ENCODE data around the gene SENP3.

SENP3 gene

DNA sequence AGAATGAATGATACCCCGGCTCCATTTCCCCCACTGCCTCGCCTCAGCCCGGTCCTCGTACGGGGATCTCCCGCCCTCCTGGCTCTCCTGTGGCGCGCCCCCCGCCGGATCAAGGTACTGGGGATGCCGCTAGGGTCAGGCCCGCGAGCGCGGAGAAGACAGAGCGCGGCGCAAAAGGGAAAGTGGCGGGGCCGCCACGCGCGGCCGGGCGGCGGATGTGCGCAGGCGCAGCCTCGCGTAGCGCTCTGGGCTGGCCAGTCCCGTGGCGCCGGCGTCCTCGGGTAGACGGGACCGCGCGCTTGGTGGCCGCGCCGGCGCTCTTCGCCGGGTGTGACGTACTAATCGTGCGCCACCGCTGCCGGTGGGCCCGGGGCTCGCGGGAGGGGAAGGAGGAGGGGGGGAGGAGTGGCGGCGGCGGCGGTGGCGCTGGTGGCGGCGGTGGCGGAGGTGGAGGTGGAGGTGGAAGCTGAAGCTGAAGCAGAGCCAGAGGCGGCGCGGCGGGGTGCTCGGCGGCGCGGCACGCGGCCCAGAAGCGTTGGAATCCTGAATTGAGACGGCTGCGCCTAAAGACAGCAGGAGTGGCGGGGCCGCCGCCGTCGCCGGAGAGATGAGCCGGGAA, at the start of gene SENP3:
Gene SENP3, plus strand, starts transcription at position 331 of the 619 bp plus-strand sequence. CDS start 1,158 bp downstream, outside the sequence.
- FAIRE-seq (peak; percentile 87), DNase-seq (ENCODE audit: extremely low spot score, insufficient read length, low read depth) (peak; percentile 97)

DNA sequence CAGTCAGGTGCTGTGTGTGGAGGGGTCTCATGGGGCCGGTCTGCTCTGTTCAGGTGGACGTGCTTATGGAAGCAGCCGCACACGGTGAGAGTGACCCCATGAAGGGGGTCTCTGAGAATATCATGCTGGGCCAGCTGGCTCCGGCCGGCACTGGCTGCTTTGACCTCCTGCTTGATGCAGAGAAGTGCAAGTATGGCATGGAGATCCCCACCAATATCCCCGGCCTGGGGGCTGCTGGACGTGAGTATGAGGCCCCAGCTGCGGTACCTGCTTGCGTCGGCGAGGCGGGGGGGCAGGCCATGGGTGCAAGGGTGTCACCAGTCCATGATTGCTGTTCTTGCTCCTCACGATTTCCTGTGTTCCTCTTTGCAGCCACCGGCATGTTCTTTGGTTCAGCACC, 49.6 kb upstream of the SENP3 start:
- no peak for DNase-seq (ENCODE audit: extremely low spot score, insufficient read length, low read depth)
- no peak for FAIRE-seq

DNA sequence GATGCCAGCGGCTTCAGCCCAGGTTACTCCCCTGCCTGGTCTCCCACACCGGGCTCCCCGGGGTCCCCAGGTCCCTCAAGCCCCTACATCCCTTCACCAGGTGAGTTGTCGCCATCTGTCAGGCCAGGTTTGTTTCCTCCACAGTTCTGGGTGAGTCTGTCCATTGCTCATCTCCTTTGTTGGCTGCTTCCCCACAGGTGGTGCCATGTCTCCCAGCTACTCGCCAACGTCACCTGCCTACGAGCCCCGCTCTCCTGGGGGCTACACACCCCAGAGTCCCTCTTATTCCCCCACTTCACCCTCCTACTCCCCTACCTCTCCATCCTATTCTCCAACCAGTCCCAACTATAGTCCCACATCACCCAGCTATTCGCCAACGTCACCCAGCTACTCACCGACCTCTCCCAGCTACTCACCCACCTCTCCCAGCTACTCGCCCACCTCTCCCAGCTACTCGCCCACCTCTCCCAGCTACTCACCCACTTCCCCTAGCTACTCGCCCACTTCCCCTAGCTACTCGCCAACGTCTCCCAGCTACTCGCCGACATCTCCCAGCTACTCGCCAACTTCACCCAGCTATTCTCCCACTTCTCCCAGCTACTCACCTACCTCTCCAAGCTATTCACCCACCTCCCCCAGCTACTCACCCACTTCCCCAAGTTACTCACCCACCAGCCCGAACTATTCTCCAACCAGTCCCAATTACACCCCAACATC, 48.7 kb upstream of the SENP3 start:
- DNase-seq (ENCODE audit: extremely low spot score, insufficient read length, low read depth) (no peak), FAIRE-seq (no peak)

DNA sequence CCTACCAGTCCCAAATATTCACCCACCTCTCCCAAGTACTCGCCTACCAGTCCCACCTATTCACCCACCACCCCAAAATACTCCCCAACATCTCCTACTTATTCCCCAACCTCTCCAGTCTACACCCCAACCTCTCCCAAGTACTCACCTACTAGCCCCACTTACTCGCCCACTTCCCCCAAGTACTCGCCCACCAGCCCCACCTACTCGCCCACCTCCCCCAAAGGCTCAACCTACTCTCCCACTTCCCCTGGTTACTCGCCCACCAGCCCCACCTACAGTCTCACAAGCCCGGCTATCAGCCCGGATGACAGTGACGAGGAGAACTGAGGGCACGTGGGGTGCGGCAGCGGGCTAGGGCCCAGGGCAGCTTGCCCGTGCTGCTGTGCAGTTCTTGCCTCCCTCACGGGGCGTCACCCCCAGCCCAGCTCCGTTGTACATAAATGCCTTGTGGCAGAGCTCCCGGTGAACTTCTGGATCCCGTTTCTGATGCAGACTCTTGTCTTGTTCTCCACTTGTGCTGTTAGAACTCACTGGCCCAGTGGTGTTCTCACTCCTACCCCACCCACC, 47.8 kb upstream of the SENP3 start:
- FAIRE-seq: no peak
- no peak for DNase-seq (ENCODE audit: extremely low spot score, insufficient read length, low read depth)

DNA sequence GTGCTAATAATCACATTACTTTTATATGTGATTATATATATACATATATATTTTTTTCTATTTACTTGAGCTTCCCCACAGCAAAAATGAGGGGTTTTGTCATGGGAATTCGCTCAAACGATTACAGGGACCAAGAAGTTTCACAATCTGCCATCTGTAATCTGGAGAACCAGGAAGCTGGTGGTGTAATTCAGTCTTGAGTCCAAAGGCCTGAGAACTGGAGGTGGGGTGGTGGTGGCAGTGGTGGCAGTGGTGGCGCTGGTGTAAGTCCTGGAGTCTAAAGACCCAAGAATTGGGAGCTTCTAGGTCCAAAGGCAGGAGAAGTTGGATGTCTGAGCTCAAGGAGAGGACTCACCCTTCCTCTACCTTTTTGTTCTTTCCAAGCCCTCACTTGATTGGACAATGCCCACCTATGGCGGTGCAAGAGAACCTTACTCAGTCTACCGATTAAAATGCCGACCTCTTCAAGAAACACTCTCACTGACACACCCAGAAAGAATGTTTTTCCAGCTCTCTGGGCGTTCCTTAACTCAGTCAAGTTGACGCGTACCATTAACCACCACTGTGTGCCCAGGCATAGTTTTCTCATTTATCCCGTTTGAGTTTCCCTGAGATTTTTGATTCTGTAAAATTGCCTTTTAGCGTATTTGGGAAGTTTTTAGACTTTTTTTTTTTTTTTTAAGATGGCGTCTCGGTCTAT, 45.7 kb upstream of the SENP3 start:
- DNase-seq (ENCODE audit: extremely low spot score, insufficient read length, low read depth) (no peak), FAIRE-seq (no peak)

DNA sequence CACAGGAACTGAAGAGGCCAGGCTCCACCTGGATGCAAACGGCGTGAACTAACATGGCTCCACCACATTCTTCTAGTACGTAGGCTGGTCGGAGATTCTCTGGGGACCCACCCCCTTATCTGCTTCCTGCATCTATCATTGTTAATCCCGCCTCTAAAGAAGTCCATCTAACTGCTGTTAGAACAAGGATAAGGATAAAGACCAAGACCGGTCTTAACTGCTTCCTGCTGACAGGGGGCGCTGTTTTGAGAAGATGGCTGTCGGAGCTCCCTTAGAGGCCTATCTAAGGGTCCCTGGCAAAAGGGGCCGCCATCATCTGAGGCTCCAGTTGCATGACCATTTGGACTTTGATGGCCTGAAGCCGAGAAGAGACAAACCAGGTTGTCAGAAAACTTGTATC, 38.7 kb upstream of the SENP3 start:
- DNase-seq (ENCODE audit: extremely low spot score, insufficient read length, low read depth): no peak
- FAIRE-seq: no peak

DNA sequence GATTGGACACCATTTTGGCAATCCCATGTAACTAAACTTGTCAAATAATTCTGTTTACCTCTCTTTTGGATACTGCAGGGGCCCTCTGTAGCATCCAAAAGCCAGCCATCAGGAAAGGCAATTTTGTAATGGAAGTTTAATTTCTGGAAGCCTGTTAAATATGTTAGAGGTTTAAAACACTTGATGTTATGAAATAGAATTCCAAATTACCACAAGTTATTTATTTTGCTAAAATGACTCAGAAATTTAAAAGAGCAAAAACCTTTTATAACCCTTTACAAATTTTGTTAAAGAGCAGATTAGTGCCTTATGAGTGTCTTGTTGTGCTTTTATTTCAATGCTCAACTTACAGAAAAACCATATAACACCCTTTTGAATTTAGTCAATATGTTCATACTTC, 32.9 kb upstream of the SENP3 start:
- FAIRE-seq (no peak), DNase-seq (ENCODE audit: extremely low spot score, insufficient read length, low read depth) (no peak)

DNA sequence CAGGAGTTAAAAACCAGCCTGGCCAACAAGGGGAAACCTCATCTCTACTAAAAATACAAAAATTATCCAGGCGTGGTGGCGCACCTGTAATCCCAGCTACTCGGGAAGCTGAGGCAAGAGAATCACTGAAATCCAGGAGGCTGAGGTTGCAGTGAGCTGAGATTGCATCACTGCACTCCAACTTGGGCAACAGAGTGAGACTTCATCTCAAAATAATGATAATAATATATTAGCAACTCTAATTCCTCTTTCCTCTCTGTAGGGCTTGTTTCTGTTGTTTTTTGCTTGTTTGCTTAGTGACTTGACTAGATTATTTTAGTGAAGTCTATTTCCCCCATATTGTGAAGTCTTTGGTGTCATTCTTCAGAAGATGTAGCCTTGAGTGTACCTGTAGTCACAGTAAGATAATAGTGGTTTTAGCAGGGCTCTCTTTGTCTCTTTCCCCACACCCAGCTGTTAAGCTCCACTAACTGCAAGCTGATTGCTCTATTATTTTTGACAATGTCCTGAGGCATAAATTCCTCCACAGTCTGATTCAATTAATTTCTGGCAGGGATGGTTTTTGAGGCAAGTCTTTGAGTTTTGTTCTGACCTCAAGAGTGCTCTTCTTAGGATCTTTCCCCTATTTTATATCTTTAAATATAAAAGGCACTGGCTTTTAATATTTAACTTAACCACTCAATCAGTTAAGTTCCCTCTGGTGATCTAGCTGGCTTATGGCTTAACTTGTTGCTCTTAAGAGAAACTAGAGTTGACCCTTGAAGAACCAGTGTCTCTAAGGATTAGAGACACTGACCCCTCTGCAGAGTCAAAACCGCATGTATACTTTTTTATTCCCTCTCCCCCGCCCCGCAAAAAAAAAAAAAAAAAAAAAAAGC, 31.5 kb upstream of the SENP3 start:
- no peak for DNase-seq (ENCODE audit: extremely low spot score, insufficient read length, low read depth)
- FAIRE-seq: peak; percentile 69

DNA sequence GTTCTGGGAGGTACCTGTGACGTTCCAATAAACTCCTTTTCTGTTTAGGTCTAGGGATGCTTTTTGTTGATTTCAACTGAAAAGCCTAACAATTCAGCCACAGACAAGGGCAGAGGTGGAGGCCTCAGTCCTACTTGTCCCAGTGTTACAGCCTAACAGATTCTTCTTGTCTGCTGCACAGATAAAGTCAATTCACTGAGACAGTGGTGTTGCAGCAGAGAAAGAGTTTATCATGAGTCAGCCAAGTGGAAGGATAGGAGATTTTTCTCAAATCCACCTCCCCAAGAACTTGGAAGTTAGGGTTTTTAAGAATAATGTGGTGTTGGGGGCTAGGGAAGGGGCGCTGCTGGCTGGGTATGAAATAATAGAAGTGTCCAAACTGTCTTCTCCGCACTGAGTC, 23.7 kb upstream of the SENP3 start:
- no peak for FAIRE-seq
- no peak for DNase-seq (ENCODE audit: extremely low spot score, insufficient read length, low read depth)

DNA sequence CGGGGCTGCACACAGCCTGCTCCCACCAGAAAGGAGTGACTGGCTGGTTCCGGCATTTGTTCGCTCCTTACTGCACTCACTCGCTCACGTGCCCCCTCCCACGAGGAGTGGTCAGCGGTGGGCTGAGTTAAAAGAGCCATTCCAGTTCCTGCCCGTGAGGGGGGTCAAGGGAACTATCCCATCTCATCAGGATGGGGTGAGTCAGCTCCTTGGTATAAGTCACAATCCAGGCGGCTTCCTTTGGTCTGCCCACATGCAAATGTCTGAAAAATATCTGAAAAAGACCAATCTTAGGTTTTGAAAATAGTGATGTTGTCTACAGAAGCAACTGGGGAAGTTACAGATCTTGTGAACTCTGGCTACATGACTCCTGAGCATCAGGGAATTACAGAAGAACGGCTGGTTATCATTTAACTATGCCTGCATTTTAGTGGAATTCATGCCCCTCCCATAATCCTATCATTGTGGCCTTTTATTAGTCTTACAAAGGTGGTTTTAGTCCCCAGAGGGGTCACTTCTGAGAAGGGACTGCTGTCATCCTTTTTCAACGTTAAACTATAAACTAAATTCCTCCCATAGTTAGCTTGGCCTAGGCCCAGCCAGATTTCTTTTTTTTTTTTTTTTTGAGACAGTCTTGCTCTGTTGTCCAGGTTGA, 22.7 kb upstream of the SENP3 start:
- DNase-seq (ENCODE audit: extremely low spot score, insufficient read length, low read depth): no peak
- no peak for FAIRE-seq

DNA sequence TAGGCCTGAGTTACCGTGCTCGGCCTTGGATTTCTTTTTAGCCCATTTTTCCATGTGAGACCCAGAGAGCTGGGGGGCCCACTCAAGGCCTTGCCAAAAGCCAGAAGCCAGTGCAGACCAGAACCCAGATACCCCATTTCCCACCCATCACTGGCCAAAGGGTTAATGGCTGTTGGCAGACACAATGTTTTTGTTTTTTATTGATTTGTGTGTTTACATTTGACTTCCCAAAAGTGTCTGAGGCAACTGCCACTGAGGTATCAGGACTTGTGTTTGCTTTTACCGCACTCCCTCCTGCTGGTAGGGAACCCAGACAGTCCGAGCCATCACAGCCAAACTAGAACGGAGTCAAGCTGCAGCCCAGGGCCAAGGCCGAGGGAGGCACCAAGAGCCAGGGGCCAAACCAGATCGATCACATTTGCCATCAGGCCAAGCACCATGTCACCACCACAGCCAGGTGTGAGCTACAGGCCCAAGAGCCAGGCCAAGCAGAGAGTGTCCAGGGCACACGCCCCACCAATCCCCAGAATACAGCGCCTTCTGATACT, 20.6 kb upstream of the SENP3 start:
- DNase-seq (ENCODE audit: extremely low spot score, insufficient read length, low read depth) (no peak), FAIRE-seq (no peak)

DNA sequence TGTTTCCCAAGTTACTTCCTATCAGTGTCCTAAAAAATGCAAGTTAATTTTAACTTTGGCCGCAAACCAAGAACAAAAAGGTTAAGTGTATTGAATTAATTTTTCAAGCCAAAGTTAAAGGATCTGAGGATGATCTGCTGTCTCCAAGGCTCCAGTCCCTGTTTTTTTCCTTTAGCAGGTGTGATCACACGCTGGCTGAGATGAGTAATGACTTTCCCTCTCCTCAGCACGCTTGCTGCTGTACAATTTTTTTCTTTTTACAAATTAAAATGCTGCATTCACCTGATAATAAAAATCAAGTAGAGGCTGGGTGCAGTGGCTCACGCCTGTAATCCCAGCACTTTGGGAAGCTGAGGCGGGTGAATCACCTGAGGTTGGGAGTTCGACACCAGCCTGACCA, 16.8 kb upstream of the SENP3 start:
- no peak for FAIRE-seq
- no peak for DNase-seq (ENCODE audit: extremely low spot score, insufficient read length, low read depth)

DNA sequence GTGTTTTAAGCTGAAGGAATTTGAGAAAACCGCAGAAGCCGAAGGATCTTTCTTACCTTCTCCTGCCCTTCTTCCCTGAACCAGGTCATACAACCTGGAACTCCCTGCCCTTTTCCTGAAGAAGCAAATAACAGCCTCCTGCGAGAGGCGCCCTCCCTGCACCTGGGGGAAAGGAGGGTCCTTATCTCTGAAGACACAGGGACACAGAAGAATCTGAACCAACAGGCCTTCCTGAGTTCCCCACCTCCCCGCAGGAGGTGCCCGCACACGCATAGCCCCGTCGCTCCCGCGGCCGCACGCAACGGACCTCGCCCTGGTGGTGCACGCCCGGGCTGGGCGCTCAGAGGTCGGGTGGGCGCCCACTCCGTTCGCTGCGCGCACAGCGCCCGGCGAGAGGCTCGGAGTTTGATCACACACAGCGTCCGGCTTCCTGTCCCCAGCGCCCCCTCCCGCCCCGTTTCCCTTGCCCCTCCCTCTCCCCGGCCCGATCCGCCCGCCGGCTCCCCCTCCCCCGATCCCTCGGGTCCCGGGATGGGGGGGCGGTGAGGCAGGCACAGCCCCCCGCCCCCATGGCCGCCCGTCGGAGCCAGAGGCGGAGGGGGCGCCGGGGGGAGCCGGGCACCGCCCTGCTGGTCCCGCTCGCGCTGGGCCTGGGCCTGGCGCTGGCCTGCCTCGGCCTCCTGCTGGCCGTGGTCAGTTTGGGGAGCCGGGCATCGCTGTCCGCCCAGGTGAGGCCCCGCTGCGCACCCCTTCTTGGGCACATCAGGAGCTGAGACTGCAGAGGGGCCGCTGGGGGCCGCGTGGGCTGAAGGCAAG, 12.9 kb upstream of the SENP3 start, which contains the start of gene TNFSF12:
Gene TNFSF12, plus strand, starts transcription at position 474 of the 816 bp plus-strand sequence. Its CDS starts 96 bp downstream, at position 570.
- DNase-seq (ENCODE audit: extremely low spot score, insufficient read length, low read depth) (no peak), FAIRE-seq (no peak)

DNA sequence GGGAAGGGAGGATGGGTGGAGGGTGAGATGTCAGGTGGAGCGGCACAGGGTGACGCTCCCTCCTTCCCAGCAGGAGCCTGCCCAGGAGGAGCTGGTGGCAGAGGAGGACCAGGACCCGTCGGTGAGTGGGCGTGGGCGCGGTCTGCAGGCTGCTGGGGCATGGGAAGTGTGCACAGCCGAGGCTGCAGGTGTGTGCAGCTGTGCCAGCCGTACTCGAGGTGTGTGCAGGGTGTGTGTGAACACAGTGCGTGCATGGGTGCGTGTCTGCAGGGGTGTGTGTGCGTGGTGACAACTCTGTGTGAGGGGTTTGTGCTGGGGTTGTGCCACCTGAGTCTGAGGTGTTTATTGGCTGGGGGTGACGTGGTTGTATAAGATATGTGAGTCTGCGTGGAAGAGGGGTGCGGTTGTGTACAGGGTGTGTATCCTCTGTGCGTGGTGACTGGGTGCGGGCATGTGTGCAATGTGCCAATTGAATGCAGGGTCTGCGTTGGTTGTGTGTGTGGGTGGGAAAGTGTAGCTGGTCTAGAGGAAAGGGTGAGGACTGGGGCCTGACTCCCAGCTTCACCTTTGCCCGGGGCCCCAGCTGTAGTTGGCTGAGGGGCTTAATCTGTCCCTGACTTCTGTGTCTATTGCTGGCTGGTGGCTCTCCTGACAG, 12.2 kb upstream of the SENP3 start:
- peak; percentile 41 for FAIRE-seq
- no peak for DNase-seq (ENCODE audit: extremely low spot score, insufficient read length, low read depth)

DNA sequence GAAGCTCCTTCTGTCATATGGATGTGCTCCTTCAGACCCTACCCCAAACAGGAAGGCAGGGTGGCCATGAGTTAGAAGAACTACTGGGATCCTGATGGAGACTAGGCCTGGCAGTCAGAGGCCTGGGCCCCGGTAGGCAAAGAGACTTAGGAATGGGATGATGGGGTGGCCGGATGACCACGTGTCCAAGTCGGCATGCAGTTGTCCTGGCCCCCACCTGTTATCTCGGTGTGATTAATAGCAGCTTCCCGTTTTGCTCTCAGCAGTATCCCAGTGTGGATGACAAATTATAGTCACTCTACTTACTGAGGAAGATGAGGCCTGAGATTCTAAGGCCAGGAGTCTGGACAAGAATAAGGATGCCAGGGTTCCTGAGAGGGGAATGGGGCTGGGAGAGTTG, 11.4 kb upstream of the SENP3 start:
- DNase-seq (ENCODE audit: extremely low spot score, insufficient read length, low read depth) (no peak), FAIRE-seq (no peak)

DNA sequence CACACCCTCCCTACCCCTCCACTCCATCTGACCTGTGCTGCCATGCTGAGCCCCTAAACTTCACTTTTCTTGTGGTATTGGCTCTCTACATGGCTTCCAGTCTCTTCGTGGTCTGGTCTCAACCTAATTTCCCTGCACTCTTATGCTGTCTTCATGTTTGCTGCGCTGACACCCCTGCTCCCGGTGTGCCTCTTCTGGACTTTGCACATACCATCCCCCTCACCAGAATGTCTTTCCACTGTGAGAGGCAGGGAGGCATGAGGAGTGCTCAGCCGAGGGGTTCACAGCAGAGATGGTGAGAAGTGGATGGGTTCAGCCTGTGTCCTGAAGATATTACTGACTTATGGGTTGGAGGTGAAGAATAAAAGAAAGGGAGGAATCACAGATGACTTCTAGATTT, 10.3 kb upstream of the SENP3 start:
- no peak for FAIRE-seq
- DNase-seq (ENCODE audit: extremely low spot score, insufficient read length, low read depth): no peak

DNA sequence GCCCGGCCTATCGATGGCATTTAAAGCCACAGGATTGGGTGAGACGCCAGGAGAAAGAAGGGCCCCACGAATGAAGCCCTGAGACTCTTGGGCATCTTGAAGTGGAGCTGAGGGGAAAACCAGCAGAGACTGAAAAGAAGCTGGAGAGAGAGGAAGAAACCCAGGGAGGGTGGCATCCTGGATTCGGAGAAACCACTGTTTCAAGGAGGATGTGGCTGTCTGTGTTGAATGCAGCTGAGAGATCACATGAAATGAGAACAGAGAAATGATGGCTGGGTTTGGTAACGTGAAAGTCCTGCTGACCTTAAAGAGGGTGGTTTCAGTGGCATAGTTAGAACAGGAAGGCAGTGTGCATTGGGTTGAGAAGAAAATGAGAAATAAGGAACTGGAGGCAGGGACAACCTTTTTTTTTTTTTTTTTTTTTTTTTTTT, 9.1 kb upstream of the SENP3 start:
- DNase-seq (ENCODE audit: extremely low spot score, insufficient read length, low read depth): peak; percentile 57
- peak; percentile 97 for FAIRE-seq

DNA sequence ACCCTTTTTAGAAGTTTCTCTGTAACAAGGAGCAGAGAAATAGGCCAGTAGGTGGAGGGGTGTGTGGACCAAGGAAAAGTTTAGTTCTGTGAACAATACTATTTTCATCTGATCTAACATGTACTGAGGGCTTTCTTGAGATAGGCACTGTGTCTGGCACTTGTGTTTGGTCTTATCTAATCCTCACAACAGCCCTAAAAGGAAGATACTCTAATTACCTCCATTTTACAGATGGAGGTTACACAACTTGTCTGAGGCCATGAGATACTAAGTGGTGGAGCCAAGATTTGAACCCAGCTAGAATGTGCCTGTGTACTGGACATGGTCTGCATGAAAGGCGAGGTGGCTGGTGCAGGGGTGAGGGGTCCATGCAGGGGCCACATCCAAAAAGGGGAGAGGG, 8.4 kb upstream of the SENP3 start:
- peak; percentile 56 for FAIRE-seq
- no peak for DNase-seq (ENCODE audit: extremely low spot score, insufficient read length, low read depth)

Measured in GM18507 (cell line).